Measurements from ENCODE around the gene PLEKHA4. TPM values are rescaled to one million over a fixed set of nuclear protein-coding genes. Genes with fewer than 3 reads are reported as not detected.

PLEKHA4 gene
- polyA plus RNA-seq, 3 donors: 0.69 to 1.5 (median 1.1) TPM

- Histone ChIP-seq H3K9ac (ENCODE audit: insufficient read depth, low read length, poor library complexity, severe bottlenecking) (no peak overlapping the region), H3K36me3 (replicated peaks in 1 of 2; ENCODE audit: control insufficient read depth in 1 of 2, insufficient read depth in 2 of 2, low read length in 2 of 2) (no peaks in the 10 kb centered on the region), H4K20me1 (ENCODE audit: insufficient read depth, low read length) (no peaks in the 10 kb centered on the region), H3K27me3 (ENCODE audit: control insufficient read depth in 2 of 2, insufficient read depth in 2 of 2, low read length in 2 of 2) (no peaks in the 10 kb centered on the region), H3K79me2 (ENCODE audit: insufficient read depth, low read length) (no peaks in the 10 kb centered on the region), H2AFZ (ENCODE audit: insufficient read depth, low read depth, low read length, poor library complexity, severe bottlenecking) (no peak overlapping the region), H3K4me3 (replicated peaks in 1 of 3; ENCODE audit: low read depth in 2 of 3, low read length in 3 of 3) (peak overlapping the region in 1 of 3 experiments; percentile 89), H3K4me1 (ENCODE audit: control insufficient read depth in 1 of 2, insufficient read depth in 2 of 2, low read length in 2 of 2) (peaks cover 4 to 6% of the 10 kb centered on the region in 2 donors), H3K9me3 (replicated peaks in 1 of 2; ENCODE audit: control insufficient read depth in 1 of 2, insufficient read depth in 1 of 2, low read length in 2 of 2) (no peaks in the 10 kb centered on the region), H3K27ac (ENCODE audit: low read depth in 1 of 2, low read length in 2 of 2) (peak overlapping the region in 1 of 2 donors; percentile 76), H3K4me2 (replicated peaks; ENCODE audit: extremely low read depth, low read length, poor library complexity, severe bottlenecking) (peak overlapping the region; percentile 67)
- peaks cover 0 to 5% of the 10 kb centered on the region in 2 donors for H3K36me3 Mint-ChIP-seq
- H3K4me1 Mint-ChIP-seq: peaks cover 6% of the 10 kb centered on the region
- DNase-seq: no peak
- TF ChIP-seq CTCF (IDR thresholded peaks at IDR 0.05): no peak
- peak overlapping the region in 1 of 2 donors; percentile 94 for H3K4me3 Mint-ChIP-seq
- WGBS (ENCODE audit: insufficient coverage): 100% methylated on average over 2 of the region's 2 CpGs
- H3K9me3 Mint-ChIP-seq: no peaks in the 10 kb centered on the region
- intact Hi-C loops (cut with micrococcal nuclease): loop anchor here (1.0 to 5.0 kb wide), 2 partner anchors 40 to 177 kb away; no protein-coding TSS in a partner anchor
- H3K27me3 Mint-ChIP-seq (ENCODE audit: low read depth in 3 of 3): peaks cover 2 to 4% (median 2%) of the 10 kb centered on the region in 3 donors
- H3K27ac Mint-ChIP-seq: peak overlapping the region; percentile 13 to 95 (median 88)
Measured at GRCh38 chr19:48795685-48796070, 72.7 kb downstream of the PLEKHA4 start.

GRCh38 chr19:48795055-48795684 is 73.2 kb downstream of the PLEKHA4 start:
- Mint-ChIP-seq H3K27ac (peak overlapping the region; percentile 81 to 95 (median 88)), H3K27me3 (ENCODE audit: low read depth in 3 of 3) (peaks cover under 1 to 4% (median 2%) of the 10 kb centered on the region in 3 donors), H3K4me3 (peak overlapping the region; percentile 94 to 99), H3K36me3 (peaks cover 0 to 5% of the 10 kb centered on the region in 2 donors), H3K9me3 (no peaks in the 10 kb centered on the region), H3K4me1 (peaks cover 6% of the 10 kb centered on the region)
- Histone ChIP-seq H3K4me1 (ENCODE audit: control insufficient read depth in 1 of 2, insufficient read depth in 2 of 2, low read length in 2 of 2) (peaks cover 4 to 6% of the 10 kb centered on the region in 2 donors), H4K20me1 (ENCODE audit: insufficient read depth, low read length) (no peaks in the 10 kb centered on the region), H3K79me2 (ENCODE audit: insufficient read depth, low read length) (no peaks in the 10 kb centered on the region), H2AFZ (ENCODE audit: insufficient read depth, low read depth, low read length, poor library complexity, severe bottlenecking) (peak overlapping the region; percentile 71), H3K27me3 (ENCODE audit: control insufficient read depth in 2 of 2, insufficient read depth in 2 of 2, low read length in 2 of 2) (no peaks in the 10 kb centered on the region), H3K4me2 (replicated peaks; ENCODE audit: extremely low read depth, low read length, poor library complexity, severe bottlenecking) (peak overlapping the region; percentile 67), H3K36me3 (replicated peaks in 1 of 2; ENCODE audit: control insufficient read depth in 1 of 2, insufficient read depth in 2 of 2, low read length in 2 of 2) (no peaks in the 10 kb centered on the region), H3K9ac (ENCODE audit: insufficient read depth, low read length, poor library complexity, severe bottlenecking) (peak overlapping the region; percentile 51), H3K9me3 (replicated peaks in 1 of 2; ENCODE audit: control insufficient read depth in 1 of 2, insufficient read depth in 1 of 2, low read length in 2 of 2) (no peaks in the 10 kb centered on the region), H3K27ac (ENCODE audit: low read depth in 1 of 2, low read length in 2 of 2) (peak overlapping the region; percentile 13 to 76), H3K4me3 (replicated peaks in 1 of 3; ENCODE audit: low read depth in 2 of 3, low read length in 3 of 3) (peak overlapping the region; percentile 37 to 89 (median 68))
- peak; percentile 90 to 93 (median 92) for DNase-seq
- intact Hi-C loops (cut with micrococcal nuclease): loop anchor here (1.0 to 5.0 kb wide), 2 partner anchors 40 to 177 kb away; no protein-coding TSS in a partner anchor
- 4% methylated on average over 38 of the region's 38 CpGs for WGBS (ENCODE audit: insufficient coverage)
- peak; percentile 99 for TF ChIP-seq CTCF (IDR thresholded peaks at IDR 0.05)
